ENCODE data around the gene PREX1. TPM values are rescaled to one million over a fixed set of nuclear protein-coding genes. Genes with fewer than 3 reads are reported as not detected.

PREX1 gene
- total RNA-seq, 1 donor from 2014 or later: 248 TPM

- peaks cover 22% of the 10 kb centered on the region for H3K36me3 Mint-ChIP-seq (ENCODE audit: low read depth, unreplicated experiment)
- H3K27me3 Mint-ChIP-seq (ENCODE audit: unreplicated experiment): peaks cover 6% of the 10 kb centered on the region
- peak overlapping the region; percentile 55 for H3K27ac Mint-ChIP-seq (ENCODE audit: unreplicated experiment)
- no peak for TF ChIP-seq CTCF (IDR thresholded peaks at IDR 0.05; ENCODE audit: unreplicated experiment)
- DNase-seq (ENCODE audit: low spot score): no peak
- H3K4me3 Mint-ChIP-seq (ENCODE audit: unreplicated experiment): no peak overlapping the region
- no peaks in the 10 kb centered on the region for H3K9me3 Mint-ChIP-seq (ENCODE audit: unreplicated experiment)
- peaks cover 75% of the 10 kb centered on the region for H3K4me1 Mint-ChIP-seq (ENCODE audit: unreplicated experiment)
These were observed 30.4 kb downstream of the PREX1 start for GRCh38 chr20:48797275-48797825.

- Mint-ChIP-seq H3K27me3 (ENCODE audit: unreplicated experiment) (peaks cover 2% of the 10 kb centered on the region), H3K4me1 (ENCODE audit: unreplicated experiment) (peaks cover 75% of the 10 kb centered on the region), H3K36me3 (ENCODE audit: low read depth, unreplicated experiment) (peaks cover 10% of the 10 kb centered on the region), H3K4me3 (ENCODE audit: unreplicated experiment) (no peak overlapping the region), H3K27ac (ENCODE audit: unreplicated experiment) (peak overlapping the region; percentile 75), H3K9me3 (ENCODE audit: unreplicated experiment) (no peaks in the 10 kb centered on the region)
- no peak for DNase-seq (ENCODE audit: low spot score)
- TF ChIP-seq CTCF (IDR thresholded peaks at IDR 0.05; ENCODE audit: unreplicated experiment): no peak
These were observed 32.1 kb downstream of the PREX1 start for GRCh38 chr20:48795732-48796131.

GRCh38 chr20:48794816-48795457 lies 32.9 kb downstream of the PREX1 start:
- no peak for DNase-seq (ENCODE audit: low spot score)
- Mint-ChIP-seq H3K9me3 (ENCODE audit: unreplicated experiment) (no peaks in the 10 kb centered on the region), H3K27ac (ENCODE audit: unreplicated experiment) (peak overlapping the region; percentile 75), H3K4me1 (ENCODE audit: unreplicated experiment) (peaks cover 79% of the 10 kb centered on the region), H3K4me3 (ENCODE audit: unreplicated experiment) (no peak overlapping the region), H3K36me3 (ENCODE audit: low read depth, unreplicated experiment) (peaks cover 10% of the 10 kb centered on the region), H3K27me3 (ENCODE audit: unreplicated experiment) (peaks cover 5% of the 10 kb centered on the region)
- no peak for TF ChIP-seq CTCF (IDR thresholded peaks at IDR 0.05; ENCODE audit: unreplicated experiment)

GRCh38 chr20:48794360-48794759 lies 33.4 kb downstream of the PREX1 start:
- Mint-ChIP-seq H3K36me3 (ENCODE audit: low read depth, unreplicated experiment) (peaks cover 14% of the 10 kb centered on the region), H3K27ac (ENCODE audit: unreplicated experiment) (peak overlapping the region; percentile 95), H3K9me3 (ENCODE audit: unreplicated experiment) (no peaks in the 10 kb centered on the region), H3K4me1 (ENCODE audit: unreplicated experiment) (peaks cover 81% of the 10 kb centered on the region), H3K4me3 (ENCODE audit: unreplicated experiment) (peak overlapping the region; percentile 81), H3K27me3 (ENCODE audit: unreplicated experiment) (peaks cover 5% of the 10 kb centered on the region)
- TF ChIP-seq CTCF (IDR thresholded peaks at IDR 0.05; ENCODE audit: unreplicated experiment): no peak
- DNase-seq (ENCODE audit: low spot score): peak; percentile 52

DNA sequence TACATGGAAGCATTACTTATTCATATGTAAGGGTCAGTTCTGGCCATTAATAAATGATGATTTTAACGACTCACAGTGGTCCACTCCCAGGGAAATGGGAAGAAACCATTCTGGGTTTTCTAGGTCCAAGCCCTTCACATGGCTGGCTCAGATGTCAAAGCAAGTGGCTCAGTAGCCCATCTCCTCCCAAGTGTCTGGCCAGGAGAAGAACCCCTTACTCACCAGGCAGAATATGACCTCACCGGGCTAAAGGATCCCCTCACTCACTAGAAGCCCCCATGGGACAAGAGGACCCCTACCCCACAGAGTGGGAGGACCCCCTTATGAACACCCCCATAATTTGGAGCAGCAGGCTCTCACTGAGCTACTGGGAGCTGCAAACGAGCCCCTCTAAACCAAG lies 34.0 kb downstream of the PREX1 start:
- TF ChIP-seq CTCF (IDR thresholded peaks at IDR 0.05; ENCODE audit: unreplicated experiment): no peak
- H3K27me3 Mint-ChIP-seq (ENCODE audit: unreplicated experiment): peaks cover 5% of the 10 kb centered on the region
- peak overlapping the region; percentile 81 for H3K4me3 Mint-ChIP-seq (ENCODE audit: unreplicated experiment)
- H3K27ac Mint-ChIP-seq (ENCODE audit: unreplicated experiment): peak overlapping the region; percentile 95
- H3K4me1 Mint-ChIP-seq (ENCODE audit: unreplicated experiment): peaks cover 84% of the 10 kb centered on the region
- DNase-seq (ENCODE audit: low spot score): no peak
- no peaks in the 10 kb centered on the region for H3K9me3 Mint-ChIP-seq (ENCODE audit: unreplicated experiment)
- H3K36me3 Mint-ChIP-seq (ENCODE audit: low read depth, unreplicated experiment): peaks cover 20% of the 10 kb centered on the region
